Esophagus muscularis mucosa (tissue), 4 donors: ENCODE results near the gene SSPN. TPM values are rescaled to one million over a fixed set of nuclear protein-coding genes. Genes with fewer than 3 reads are reported as not detected.
A peak's percentile ranks its signal among the peaks of the same experiment; 100 is the strongest.

Experiments used
- DNase-seq: peaks from one replicate; pipeline ENCODE4 v3.0.0-alpha.2; 2017; ENCODE audit errors: extremely low spot score
- H3K27ac ChIP-seq, 4 donors: fragments of 200-600 bp; sonication (generic); replicated peaks in 1 of 4; 1 replicate in 3 of 4; 2 replicates in 1 of 4; pipeline ENCODE4 v1.5.1; 2016 to 2019; ENCODE audit warnings: mild to moderate bottlenecking in 1 of 4
- H3K27me3 ChIP-seq, 4 donors: fragments of 200-600 bp; sonication (generic); one replicate each; pipeline versions ENCODE4 v1.5.1 to v1.6.0; 2016 to 2019
- H3K36me3 ChIP-seq, 4 donors: fragments of 200-600 bp; sonication (generic); one replicate each; pipeline ENCODE4 v1.5.1; 2016 to 2019
- H3K4me1 ChIP-seq, 4 donors: fragments of 200-600 bp; sonication (generic); one replicate each; pipeline ENCODE4 v1.5.1; 2016 to 2019
- H3K4me3 ChIP-seq, 4 donors: fragments of 200-600 bp; sonication (generic); 1 replicate in 2 of 4; 2 replicates in 2 of 4; pipeline ENCODE4 v1.5.1; 2016 to 2019; ENCODE audit warnings: mild to moderate bottlenecking in 4 of 4, moderate library complexity in 1 of 4
- H3K9me3 ChIP-seq, 4 donors: fragments of 200-600 bp; sonication (generic); 1 replicate in 3 of 4; 2 replicates in 1 of 4; pipeline ENCODE4 v1.5.1; 2016 to 2019
- CTCF ChIP-seq, 3 experiments: fragments of 200-600 bp in 2 of 3; fragments of 450-650 bp in 1 of 3; sonication (generic) in 2 of 3; IDR thresholded peaks; one replicate each; pipeline ENCODE4 v1.5.1; 2017 to 2019; ENCODE audit warnings: antibody characterized with exemption in 3 of 3, mild to moderate bottlenecking in 2 of 3, moderate library complexity in 1 of 3
- EP300 ChIP-seq: sonication (generic); formaldehyde crosslinking; IDR thresholded peaks from one replicate; pipeline ENCODE4 v1.6.1; 2017; ENCODE audit warnings: antibody characterized with exemption
- POLR2A ChIP-seq: fragments of 450-650 bp; IDR thresholded peaks from one replicate; pipeline ENCODE4 v1.6.1; 2017; ENCODE audit warnings: antibody characterized with exemption, moderate library complexity, mild to moderate bottlenecking, low read depth
- POLR2AphosphoS5 ChIP-seq, 2 donors: sonication (generic); formaldehyde crosslinking; IDR thresholded peaks; one replicate each; pipeline ENCODE4 v1.6.1; 2017; ENCODE audit warnings: antibody characterized with exemption in 2 of 2
- WGBS: methylation state at CpG from one replicate; pipeline ENCODE4 v1.1.5; 2018; 5-methylcytosine and 5-hydroxymethylcytosine counted together
- intact Hi-C: fragments of 100-400 bp; cut with DNase I; formaldehyde crosslinking; loops from one replicate; pipeline ENCODE4 v1.15.1; 2023
- total RNA-seq, 4 donors: library from RNA; depleted of rRNA; stranded (reverse); fragments of >200 nt; gene quantifications; one replicate each; pipeline versions ENCODE4 v1.1.0 to v1.2.1, GENCODE V29; 2016

The SSPN gene
- total RNA-seq, 4 donors from 2014 or later = 36.4 to 81.8 (median 64.9) TPM

GRCh38 chr12:26273811-26274210, 78.4 kb downstream of the SSPN start:
- H3K27ac ChIP-seq = peak overlapping the region in 2 of 4 donors; percentile 74 to 85
- no peaks in the 10 kb centered on the region for H3K27me3 ChIP-seq
- H3K9me3 ChIP-seq = no peaks in the 10 kb centered on the region
- 72% methylated on average over 5 of the region's 6 CpGs for WGBS
- H3K4me3 ChIP-seq = no peak overlapping the region
- intact Hi-C loops = loop anchor here (10.0 kb wide), 1 partner anchor 149 kb away; the partner anchor contains the start of gene BHLHE41
- no peak for DNase-seq
- H3K4me1 ChIP-seq = peaks cover 31 to 51% (median 41%) of the 10 kb centered on the region in 4 donors
- no peak for TF ChIP-seq EP300
- no peak for TF ChIP-seq POLR2AphosphoS5 (IDR thresholded peaks at IDR 0.05)
- no peak for TF ChIP-seq POLR2A
- TF ChIP-seq CTCF (IDR thresholded peaks at IDR 0.05) = no peak
- H3K36me3 ChIP-seq = no peaks in the 10 kb centered on the region

- TF ChIP-seq EP300 (no peak), CTCF (IDR thresholded peaks at IDR 0.05) (peak in 1 of 3 experiments; percentile 10), POLR2AphosphoS5 (IDR thresholded peaks at IDR 0.05) (peak; percentile 82 to 85), POLR2A (peak; percentile 41)
- no peak overlapping the region for H3K4me3 ChIP-seq
Measured at GRCh38 chr12:26274441-26275312, 79.3 kb downstream of the SSPN start.

GRCh38 chr12:26275313-26276131, 80.1 kb downstream of the SSPN start:
- Histone ChIP-seq H3K36me3 (no peaks in the 10 kb centered on the region), H3K4me1 (peaks cover 27 to 40% (median 32%) of the 10 kb centered on the region in 4 donors), H3K4me3 (no peak overlapping the region), H3K27me3 (no peaks in the 10 kb centered on the region), H3K9me3 (no peaks in the 10 kb centered on the region), H3K27ac (peak overlapping the region; percentile 74 to 85 (median 80))
- DNase-seq = no peak
- WGBS = 86% methylated on average over 11 of the region's 11 CpGs
- TF ChIP-seq CTCF (IDR thresholded peaks at IDR 0.05) (no peak), POLR2AphosphoS5 (IDR thresholded peaks at IDR 0.05) (no peak), POLR2A (no peak), EP300 (no peak)
- intact Hi-C loops = loop anchor here (10.0 kb wide), 1 partner anchor 151 kb away; the partner anchor contains the start of gene BHLHE41

More at GRCh38 chr12:26274441-26275312, 79.3 kb downstream of the SSPN start:
- Histone ChIP-seq H3K27me3 (no peaks in the 10 kb centered on the region), H3K27ac (peak overlapping the region; percentile 74 to 85 (median 80)), H3K9me3 (no peaks in the 10 kb centered on the region), H3K36me3 (no peaks in the 10 kb centered on the region), H3K4me1 (peaks cover 31 to 48% (median 37%) of the 10 kb centered on the region in 4 donors)
- 29% methylated on average over 13 of the region's 13 CpGs for WGBS
- intact Hi-C loops = loop anchor here (10.0 kb wide), 1 partner anchor 150 kb away; the partner anchor contains the start of gene BHLHE41
- peak; percentile 96 for DNase-seq

GRCh38 chr12:26276709-26277108, 81.3 kb downstream of the SSPN start:
- H3K27me3 ChIP-seq = no peaks in the 10 kb centered on the region
- 91% methylated on average over 2 of the region's 2 CpGs for WGBS
- TF ChIP-seq EP300 = no peak
- TF ChIP-seq POLR2A = no peak
- TF ChIP-seq POLR2AphosphoS5 (IDR thresholded peaks at IDR 0.05) = no peak
- no peak for TF ChIP-seq CTCF (IDR thresholded peaks at IDR 0.05)
- no peaks in the 10 kb centered on the region for H3K36me3 ChIP-seq
- H3K4me3 ChIP-seq = no peak overlapping the region
- intact Hi-C loops = loop anchor here (10.0 kb wide), 1 partner anchor 152 kb away; the partner anchor contains the start of gene BHLHE41
- no peak for DNase-seq
- H3K9me3 ChIP-seq = no peaks in the 10 kb centered on the region
- H3K27ac ChIP-seq = no peak overlapping the region
- peaks cover 22 to 34% (median 26%) of the 10 kb centered on the region in 4 donors for H3K4me1 ChIP-seq
